Measurements from ENCODE around the gene HIVEP3.

DNA sequence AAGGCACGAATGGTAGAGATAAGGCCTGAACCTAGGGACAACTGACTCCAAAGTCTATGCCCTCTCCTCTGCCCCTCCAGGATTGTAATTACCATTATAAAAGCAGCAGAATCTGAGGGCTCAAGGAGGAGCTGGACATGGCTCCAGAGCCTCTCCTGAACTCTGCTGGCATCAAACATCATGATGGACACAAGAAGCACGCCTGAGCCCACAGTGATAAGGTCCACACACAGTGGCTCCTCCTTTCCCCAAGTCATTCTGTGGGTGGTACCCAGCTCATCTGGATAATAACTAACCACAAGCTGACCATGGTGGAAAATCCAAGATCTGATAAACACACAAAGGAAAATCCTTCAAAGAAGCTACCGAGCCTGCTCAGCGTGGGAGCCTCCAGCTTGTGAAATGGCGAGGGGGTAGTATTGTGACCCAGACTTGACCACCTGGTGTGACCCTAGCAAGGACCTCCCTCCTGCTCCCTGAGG is 85.2 kb downstream of the HIVEP3 start:
- TF ChIP-seq, protein P1, sequence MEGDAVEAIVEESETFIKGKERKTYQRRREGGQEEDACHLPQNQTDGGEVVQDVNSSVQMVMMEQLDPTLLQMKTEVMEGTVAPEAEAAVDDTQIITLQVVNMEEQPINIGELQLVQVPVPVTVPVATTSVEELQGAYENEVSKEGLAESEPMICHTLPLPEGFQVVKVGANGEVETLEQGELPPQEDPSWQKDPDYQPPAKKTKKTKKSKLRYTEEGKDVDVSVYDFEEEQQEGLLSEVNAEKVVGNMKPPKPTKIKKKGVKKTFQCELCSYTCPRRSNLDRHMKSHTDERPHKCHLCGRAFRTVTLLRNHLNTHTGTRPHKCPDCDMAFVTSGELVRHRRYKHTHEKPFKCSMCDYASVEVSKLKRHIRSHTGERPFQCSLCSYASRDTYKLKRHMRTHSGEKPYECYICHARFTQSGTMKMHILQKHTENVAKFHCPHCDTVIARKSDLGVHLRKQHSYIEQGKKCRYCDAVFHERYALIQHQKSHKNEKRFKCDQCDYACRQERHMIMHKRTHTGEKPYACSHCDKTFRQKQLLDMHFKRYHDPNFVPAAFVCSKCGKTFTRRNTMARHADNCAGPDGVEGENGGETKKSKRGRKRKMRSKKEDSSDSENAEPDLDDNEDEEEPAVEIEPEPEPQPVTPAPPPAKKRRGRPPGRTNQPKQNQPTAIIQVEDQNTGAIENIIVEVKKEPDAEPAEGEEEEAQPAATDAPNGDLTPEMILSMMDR (IDR thresholded peaks at IDR 0.05) = no peak
- TF ChIP-seq POLR2A (IDR thresholded peaks at IDR 0.05; ENCODE audit: low read depth) (no peak), POLR2AphosphoS5 (IDR thresholded peaks at IDR 0.05) (no peak)
